ENCODE measurements around the gene HAUS1. TPM values are rescaled to one million over a fixed set of nuclear protein-coding genes. Genes with fewer than 3 reads are reported as not detected.

HAUS1 gene, protein sequence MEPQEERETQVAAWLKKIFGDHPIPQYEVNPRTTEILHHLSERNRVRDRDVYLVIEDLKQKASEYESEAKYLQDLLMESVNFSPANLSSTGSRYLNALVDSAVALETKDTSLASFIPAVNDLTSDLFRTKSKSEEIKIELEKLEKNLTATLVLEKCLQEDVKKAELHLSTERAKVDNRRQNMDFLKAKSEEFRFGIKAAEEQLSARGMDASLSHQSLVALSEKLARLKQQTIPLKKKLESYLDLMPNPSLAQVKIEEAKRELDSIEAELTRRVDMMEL
- 10 to 100 TPM; 22.7 to 34.8 (median 31.6) TPM for total RNA-seq (2021; fragmentation: NEBNext Ultra II Directional; extraction: Animal tissue kit (Norgen Biotek cat#: 25700))
- long read RNA-seq, transcript HAUS1-201 (9 exons, 1,125 nt): major isoform, 20 of 25 reads
- long read RNA-seq, partial matches to known transcripts: 0 of 25 reads
- long read RNA-seq, other reads (novel, unspliced or antisense): 5 of 25 reads

DNA sequence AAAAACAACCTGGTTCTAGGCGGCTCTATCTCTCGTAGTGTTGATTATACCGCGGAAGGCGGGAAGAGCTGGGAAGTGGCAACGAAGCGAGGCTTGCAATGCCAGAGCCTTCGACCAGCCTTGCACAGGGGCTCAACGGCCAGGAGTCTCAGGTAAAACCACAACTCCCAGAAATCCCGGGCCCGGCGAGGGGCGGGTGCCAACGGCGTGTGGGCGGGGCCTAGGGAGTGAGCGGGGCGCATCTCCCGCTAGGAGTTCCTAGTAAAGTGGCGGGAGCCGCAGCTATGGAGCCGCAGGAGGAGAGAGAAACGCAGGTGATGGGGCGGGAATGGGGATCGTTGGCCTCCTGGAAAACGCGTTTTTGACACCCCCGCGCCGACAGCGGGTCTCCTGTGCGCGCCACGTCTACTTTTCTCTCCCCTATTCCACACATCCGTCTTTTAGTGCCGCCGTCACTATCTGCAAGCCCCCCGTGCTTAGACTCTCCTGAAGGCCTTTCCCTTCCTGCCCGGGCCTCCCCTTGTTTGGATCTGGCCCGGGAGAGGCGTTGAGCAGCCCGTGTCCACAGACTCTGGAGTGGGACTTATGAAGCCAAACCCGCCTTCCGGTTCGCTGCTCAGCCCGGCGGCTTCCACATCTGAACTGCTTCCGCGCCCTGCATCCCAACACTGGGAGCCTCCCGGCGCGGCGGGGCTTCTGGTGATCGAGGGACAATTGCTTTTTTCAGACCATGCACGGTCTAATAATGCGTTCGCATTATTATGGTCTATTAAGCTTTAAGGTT is at the start of gene HAUS1:
TSS of gene HAUS1 (plus strand) at position 258 of the 784 bp plus-strand sequence. CDS start at position 285, 27 bp downstream.
- Mint-ChIP-seq H3K27ac (peak within 1 kb of the TSS; percentile 92), H3K27me3 (ENCODE audit: insufficient read depth) (no peaks in the 10 kb centered on the region), H3K9me3 (no peaks in the 10 kb centered on the region), H3K36me3 (ENCODE audit: low read depth) (no peaks in the 10 kb centered on the region), H3K4me1 (ENCODE audit: low read depth) (peaks cover 10% of the 10 kb centered on the region), H3K4me3 (peak within 1 kb of the TSS; percentile 100)
- TF ChIP-seq, protein P1, sequence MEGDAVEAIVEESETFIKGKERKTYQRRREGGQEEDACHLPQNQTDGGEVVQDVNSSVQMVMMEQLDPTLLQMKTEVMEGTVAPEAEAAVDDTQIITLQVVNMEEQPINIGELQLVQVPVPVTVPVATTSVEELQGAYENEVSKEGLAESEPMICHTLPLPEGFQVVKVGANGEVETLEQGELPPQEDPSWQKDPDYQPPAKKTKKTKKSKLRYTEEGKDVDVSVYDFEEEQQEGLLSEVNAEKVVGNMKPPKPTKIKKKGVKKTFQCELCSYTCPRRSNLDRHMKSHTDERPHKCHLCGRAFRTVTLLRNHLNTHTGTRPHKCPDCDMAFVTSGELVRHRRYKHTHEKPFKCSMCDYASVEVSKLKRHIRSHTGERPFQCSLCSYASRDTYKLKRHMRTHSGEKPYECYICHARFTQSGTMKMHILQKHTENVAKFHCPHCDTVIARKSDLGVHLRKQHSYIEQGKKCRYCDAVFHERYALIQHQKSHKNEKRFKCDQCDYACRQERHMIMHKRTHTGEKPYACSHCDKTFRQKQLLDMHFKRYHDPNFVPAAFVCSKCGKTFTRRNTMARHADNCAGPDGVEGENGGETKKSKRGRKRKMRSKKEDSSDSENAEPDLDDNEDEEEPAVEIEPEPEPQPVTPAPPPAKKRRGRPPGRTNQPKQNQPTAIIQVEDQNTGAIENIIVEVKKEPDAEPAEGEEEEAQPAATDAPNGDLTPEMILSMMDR (IDR thresholded peaks at IDR 0.05): no peak
- peak; percentile 54 for DNase-seq

DNA sequence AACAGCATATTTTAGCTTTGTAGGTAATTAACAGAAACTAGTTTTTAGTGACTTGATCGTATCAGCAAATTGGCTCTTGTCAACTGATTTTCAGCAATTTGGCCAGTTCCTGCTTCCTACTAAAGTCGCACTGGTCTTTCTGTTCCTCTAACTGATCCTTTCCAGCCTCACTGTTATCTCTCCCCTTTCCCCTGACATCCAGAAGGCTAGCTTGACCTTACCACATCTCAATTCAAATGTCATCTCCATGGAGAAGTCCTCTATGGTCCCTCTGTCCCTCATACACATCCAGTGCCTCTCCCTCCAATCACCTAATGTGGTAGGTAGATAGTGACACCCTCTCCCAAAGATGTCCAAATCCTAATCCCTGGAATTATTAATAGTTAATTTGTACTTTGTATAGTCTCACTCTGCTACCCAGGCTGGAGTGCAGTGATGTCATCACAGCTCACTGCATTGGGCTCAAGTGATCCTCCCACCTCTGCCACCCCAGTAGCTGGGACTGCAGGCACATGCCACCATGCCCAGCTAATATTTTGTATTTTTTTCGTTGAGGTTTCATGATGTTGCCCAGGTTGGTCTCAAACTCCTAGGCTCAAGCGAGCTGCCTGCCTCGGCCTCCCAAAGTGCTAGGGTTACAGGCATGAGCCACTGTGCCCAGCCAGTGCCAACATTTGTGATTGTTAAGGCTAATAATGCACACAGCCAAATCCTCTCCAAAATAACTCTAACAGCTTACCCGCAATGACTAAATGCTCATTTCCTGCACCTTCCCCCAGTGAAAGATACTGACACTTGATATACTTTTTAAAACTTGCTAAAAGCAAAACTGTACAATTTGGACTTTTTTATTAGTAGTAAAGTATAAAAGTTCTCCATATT is 49.0 kb upstream of the HAUS1 start:
- Mint-ChIP-seq H3K27ac (no peak overlapping the region), H3K4me3 (no peak overlapping the region), H3K27me3 (ENCODE audit: insufficient read depth) (peaks cover 2% of the 10 kb centered on the region), H3K4me1 (ENCODE audit: low read depth) (peaks cover 46% of the 10 kb centered on the region), H3K9me3 (no peaks in the 10 kb centered on the region), H3K36me3 (ENCODE audit: low read depth) (no peaks in the 10 kb centered on the region)
- TF ChIP-seq, protein P1 (IDR thresholded peaks at IDR 0.05): no peak
- no peak for DNase-seq

DNA sequence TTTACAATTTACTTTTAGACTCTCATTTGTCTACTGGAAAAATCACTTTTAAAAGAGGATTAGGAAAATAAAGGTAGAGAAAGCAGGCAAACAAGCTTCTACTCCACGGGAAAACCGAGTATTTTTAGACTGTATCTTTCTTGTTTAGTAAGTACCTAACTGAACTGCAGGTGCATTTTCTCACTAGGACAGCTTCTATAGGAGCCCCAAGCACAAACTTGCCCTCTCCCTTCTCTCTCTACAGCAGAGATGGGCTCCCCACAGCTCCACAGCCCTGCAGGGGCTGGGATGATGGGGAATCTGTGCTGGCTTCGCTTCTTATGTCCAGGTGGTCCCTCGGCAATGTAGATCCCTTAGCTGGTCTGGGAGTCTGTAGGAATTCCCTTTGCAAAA is 48.4 kb upstream of the HAUS1 start:
- TF ChIP-seq, protein P1 (IDR thresholded peaks at IDR 0.05): no peak
- no peak for DNase-seq
- Mint-ChIP-seq H3K9me3 (no peaks in the 10 kb centered on the region), H3K27ac (no peak overlapping the region), H3K27me3 (ENCODE audit: insufficient read depth) (peaks cover 2% of the 10 kb centered on the region), H3K4me1 (ENCODE audit: low read depth) (peaks cover 46% of the 10 kb centered on the region), H3K4me3 (no peak overlapping the region), H3K36me3 (ENCODE audit: low read depth) (no peaks in the 10 kb centered on the region)

DNA sequence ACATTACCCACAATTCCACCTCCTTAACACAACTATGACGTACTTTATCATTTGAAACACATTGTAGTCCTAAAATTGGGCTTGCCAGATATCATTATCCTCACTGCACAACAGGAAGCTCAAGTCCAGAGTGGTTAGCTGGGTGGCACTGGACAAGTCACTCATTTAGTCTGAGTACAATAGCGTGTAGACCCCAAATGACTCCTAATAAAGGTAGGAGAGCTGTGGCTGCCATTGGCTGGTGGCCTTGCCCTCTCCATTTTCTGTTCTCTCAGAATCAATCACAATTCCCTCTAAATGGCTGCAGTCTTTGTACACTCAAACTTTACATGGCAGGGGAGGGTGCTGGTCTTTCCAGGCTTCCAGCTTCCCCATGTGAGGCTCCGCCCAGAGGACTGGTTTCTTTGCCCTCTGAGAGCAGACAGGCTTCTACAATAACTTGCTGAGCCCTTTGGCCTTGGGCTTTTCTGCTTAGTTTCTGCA is 43.8 kb upstream of the HAUS1 start:
- Mint-ChIP-seq H3K27ac (no peak overlapping the region), H3K36me3 (ENCODE audit: low read depth) (no peaks in the 10 kb centered on the region), H3K27me3 (ENCODE audit: insufficient read depth) (peaks cover 2% of the 10 kb centered on the region; the same call in 1 of the 2 replicates), H3K9me3 (no peaks in the 10 kb centered on the region), H3K4me1 (ENCODE audit: low read depth) (peaks cover 16% of the 10 kb centered on the region), H3K4me3 (no peak overlapping the region)
- no peak for DNase-seq
- TF ChIP-seq, protein P1 (IDR thresholded peaks at IDR 0.05): no peak

DNA sequence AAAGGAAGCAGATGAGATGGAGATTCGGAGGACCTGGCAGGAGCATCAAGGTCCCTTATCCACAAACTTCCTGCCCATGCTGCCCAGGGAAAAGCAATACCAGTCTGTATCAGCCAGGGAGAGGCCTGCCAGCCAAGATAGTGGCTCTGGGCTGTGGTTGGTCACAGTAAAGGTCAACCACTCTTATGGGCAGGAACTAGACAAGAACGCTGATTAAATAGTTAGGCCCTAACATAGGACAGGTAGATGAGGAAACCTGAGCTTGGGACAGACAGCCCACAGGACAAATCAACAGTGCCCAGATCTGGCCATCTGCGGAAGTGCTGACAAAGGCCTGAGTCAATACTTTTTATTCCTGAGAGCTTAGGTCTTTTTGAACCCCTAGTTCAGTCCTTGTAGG is 42.8 kb upstream of the HAUS1 start:
- TF ChIP-seq, protein P1 (IDR thresholded peaks at IDR 0.05): no peak
- no peaks in the 10 kb centered on the region for H3K9me3 Mint-ChIP-seq
- no peak overlapping the region for H3K4me3 Mint-ChIP-seq
- no peaks in the 10 kb centered on the region for H3K36me3 Mint-ChIP-seq (ENCODE audit: low read depth)
- no peaks in the 10 kb centered on the region; the same call in 1 of the 2 replicates for H3K27me3 Mint-ChIP-seq (ENCODE audit: insufficient read depth)
- no peak for DNase-seq
- no peak overlapping the region for H3K27ac Mint-ChIP-seq
- H3K4me1 Mint-ChIP-seq (ENCODE audit: low read depth): peaks cover 6% of the 10 kb centered on the region
